Measurements from ENCODE around the gene PLCB2.
A peak's percentile ranks its signal among the peaks of the same experiment; 100 is the strongest.

DNA sequence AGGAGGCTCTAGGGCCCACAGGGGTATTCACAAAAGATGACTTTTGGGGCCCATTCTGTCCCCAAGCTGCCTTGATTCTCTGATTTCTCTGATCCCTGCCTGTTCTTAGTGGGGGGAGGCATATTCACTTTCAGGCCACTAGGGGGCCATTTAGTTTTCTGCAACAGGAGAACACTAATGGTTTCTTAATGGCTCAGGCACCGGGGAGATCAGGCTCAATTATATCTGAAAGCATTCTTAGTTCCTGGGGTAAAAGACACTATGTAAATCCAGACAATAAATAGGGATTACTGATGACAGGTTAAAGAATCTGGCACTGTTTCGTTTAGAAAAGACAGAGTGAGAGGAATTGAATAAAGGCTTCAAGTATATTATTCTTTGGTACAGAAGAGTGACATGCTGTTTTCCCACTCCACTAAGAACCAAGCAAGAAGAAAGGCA lies 13.2 kb upstream of the PLCB2 start:
- TF ChIP-seq, protein P1, sequence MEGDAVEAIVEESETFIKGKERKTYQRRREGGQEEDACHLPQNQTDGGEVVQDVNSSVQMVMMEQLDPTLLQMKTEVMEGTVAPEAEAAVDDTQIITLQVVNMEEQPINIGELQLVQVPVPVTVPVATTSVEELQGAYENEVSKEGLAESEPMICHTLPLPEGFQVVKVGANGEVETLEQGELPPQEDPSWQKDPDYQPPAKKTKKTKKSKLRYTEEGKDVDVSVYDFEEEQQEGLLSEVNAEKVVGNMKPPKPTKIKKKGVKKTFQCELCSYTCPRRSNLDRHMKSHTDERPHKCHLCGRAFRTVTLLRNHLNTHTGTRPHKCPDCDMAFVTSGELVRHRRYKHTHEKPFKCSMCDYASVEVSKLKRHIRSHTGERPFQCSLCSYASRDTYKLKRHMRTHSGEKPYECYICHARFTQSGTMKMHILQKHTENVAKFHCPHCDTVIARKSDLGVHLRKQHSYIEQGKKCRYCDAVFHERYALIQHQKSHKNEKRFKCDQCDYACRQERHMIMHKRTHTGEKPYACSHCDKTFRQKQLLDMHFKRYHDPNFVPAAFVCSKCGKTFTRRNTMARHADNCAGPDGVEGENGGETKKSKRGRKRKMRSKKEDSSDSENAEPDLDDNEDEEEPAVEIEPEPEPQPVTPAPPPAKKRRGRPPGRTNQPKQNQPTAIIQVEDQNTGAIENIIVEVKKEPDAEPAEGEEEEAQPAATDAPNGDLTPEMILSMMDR (IDR thresholded peaks at IDR 0.05; ENCODE audit: insufficient read depth, low read length): peak; percentile 90
- TF ChIP-seq POLR2AphosphoS5 (IDR thresholded peaks at IDR 0.05; ENCODE audit: low read depth) (no peak), GABPA (IDR thresholded peaks at IDR 0.05; ENCODE audit: low read depth) (no peak), SPI1 (IDR thresholded peaks at IDR 0.05; ENCODE audit: borderline replicate concordance, low read depth) (no peak)
- TF ChIP-seq, protein P2, sequence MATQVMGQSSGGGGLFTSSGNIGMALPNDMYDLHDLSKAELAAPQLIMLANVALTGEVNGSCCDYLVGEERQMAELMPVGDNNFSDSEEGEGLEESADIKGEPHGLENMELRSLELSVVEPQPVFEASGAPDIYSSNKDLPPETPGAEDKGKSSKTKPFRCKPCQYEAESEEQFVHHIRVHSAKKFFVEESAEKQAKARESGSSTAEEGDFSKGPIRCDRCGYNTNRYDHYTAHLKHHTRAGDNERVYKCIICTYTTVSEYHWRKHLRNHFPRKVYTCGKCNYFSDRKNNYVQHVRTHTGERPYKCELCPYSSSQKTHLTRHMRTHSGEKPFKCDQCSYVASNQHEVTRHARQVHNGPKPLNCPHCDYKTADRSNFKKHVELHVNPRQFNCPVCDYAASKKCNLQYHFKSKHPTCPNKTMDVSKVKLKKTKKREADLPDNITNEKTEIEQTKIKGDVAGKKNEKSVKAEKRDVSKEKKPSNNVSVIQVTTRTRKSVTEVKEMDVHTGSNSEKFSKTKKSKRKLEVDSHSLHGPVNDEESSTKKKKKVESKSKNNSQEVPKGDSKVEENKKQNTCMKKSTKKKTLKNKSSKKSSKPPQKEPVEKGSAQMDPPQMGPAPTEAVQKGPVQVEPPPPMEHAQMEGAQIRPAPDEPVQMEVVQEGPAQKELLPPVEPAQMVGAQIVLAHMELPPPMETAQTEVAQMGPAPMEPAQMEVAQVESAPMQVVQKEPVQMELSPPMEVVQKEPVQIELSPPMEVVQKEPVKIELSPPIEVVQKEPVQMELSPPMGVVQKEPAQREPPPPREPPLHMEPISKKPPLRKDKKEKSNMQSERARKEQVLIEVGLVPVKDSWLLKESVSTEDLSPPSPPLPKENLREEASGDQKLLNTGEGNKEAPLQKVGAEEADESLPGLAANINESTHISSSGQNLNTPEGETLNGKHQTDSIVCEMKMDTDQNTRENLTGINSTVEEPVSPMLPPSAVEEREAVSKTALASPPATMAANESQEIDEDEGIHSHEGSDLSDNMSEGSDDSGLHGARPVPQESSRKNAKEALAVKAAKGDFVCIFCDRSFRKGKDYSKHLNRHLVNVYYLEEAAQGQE (IDR thresholded peaks at IDR 0.05; ENCODE audit: insufficient replicate concordance, low read depth): no peak
